HEK293T (cell line): ENCODE results near the gene FAM168A.

Source experiments
- CTCF ChIA-PET: fragments of 350-600 bp; formaldehyde crosslinking; extraction: SDS; loops from one replicate; lab custom pipeline; 2021; ENCODE audit warnings: antibody characterized with exemption, inconsistent platforms; lab: Yijun Ruan, JAX
- POLR2A ChIA-PET: fragments of 350-600 bp; formaldehyde crosslinking; extraction: SDS; loops from one replicate; lab custom pipeline; 2020; ENCODE audit warnings: antibody characterized with exemption, inconsistent platforms; lab: Yijun Ruan, JAX
- DNase-seq: peaks from one replicate; pipeline ENCODE4 v3.0.0; 2012; ENCODE audit warnings: mixed read lengths; ENCODE audit errors: extremely low spot score
- ARNT ChIP-seq: fragments of 450-650 bp; IDR thresholded peaks from 2 replicates; pipeline ENCODE4 v1.6.1; 2017; ENCODE audit warnings: mild to moderate bottlenecking
- BHLHE40 ChIP-seq: fragments of 450-650 bp; IDR thresholded peaks from 2 replicates; pipeline ENCODE4 v1.6.1; 2016; ENCODE audit warnings: mild to moderate bottlenecking, moderate library complexity, borderline replicate concordance
- CTBP1 ChIP-seq: fragments of 450-650 bp; IDR thresholded peaks from 2 replicates; pipeline ENCODE4 v1.6.1; 2016; ENCODE audit warnings: borderline replicate concordance
- ELF4 ChIP-seq: fragments of 450-650 bp; IDR thresholded peaks from 2 replicates; pipeline ENCODE4 v1.6.1; 2017; ENCODE audit warnings: antibody characterized with exemption
- FOXA1 ChIP-seq: fragments of 450-650 bp; IDR thresholded peaks from 2 replicates; pipeline ENCODE4 v1.6.1; 2016; ENCODE audit warnings: mild to moderate bottlenecking
- FOXK2 ChIP-seq: fragments of 450-650 bp; IDR thresholded peaks from 2 replicates; pipeline ENCODE4 v1.6.1; 2016; ENCODE audit warnings: mild to moderate bottlenecking
- FOXM1 ChIP-seq: fragments of 450-650 bp; IDR thresholded peaks from 2 replicates; pipeline ENCODE4 v1.6.1; 2017; ENCODE audit warnings: mild to moderate bottlenecking, borderline replicate concordance
- HDGF ChIP-seq: fragments of 450-650 bp; IDR thresholded peaks from 2 replicates; pipeline ENCODE4 v1.6.1; 2017; ENCODE audit warnings: antibody characterized with exemption, borderline replicate concordance
- L3MBTL2 ChIP-seq: fragments of 450-650 bp; conservative IDR thresholded peaks from 2 replicates; pipeline ENCODE4 v1.6.1; 2016; ENCODE audit warnings: mild to moderate bottlenecking
- LEF1 ChIP-seq: fragments of 450-650 bp; IDR thresholded peaks from 2 replicates; pipeline ENCODE4 v1.6.1; 2017; ENCODE audit warnings: mild to moderate bottlenecking, borderline replicate concordance
- NFRKB ChIP-seq: fragments of 450-650 bp; IDR thresholded peaks from 2 replicates; pipeline ENCODE4 v1.6.1; 2016; ENCODE audit warnings: mild to moderate bottlenecking, moderate library complexity
- SP1 ChIP-seq: fragments of 450-650 bp; IDR thresholded peaks from 2 replicates; pipeline ENCODE4 v1.6.1; 2017
- SUZ12 ChIP-seq: fragments of 450-650 bp; IDR thresholded peaks from 2 replicates; pipeline ENCODE4 v1.6.1; 2016; ENCODE audit warnings: mild to moderate bottlenecking
- TARDBP ChIP-seq: fragments of 450-650 bp; IDR thresholded peaks from 2 replicates; pipeline ENCODE4 v1.6.1; 2016
- ZNF384 ChIP-seq: fragments of 450-650 bp; IDR thresholded peaks from 2 replicates; pipeline ENCODE4 v1.6.1; 2016
- TF ChIP-seq, protein P1 (sequence below): fragments of 450-650 bp; IDR thresholded peaks from 2 replicates; pipeline ENCODE4 v1.6.1; 2016

The FAM168A gene

GRCh38 chr11:73391665-73392064 is 206.2 kb downstream of the FAM168A start:
- CTCF ChIA-PET: no interaction called here
- DNase-seq: no peak
- POLR2A ChIA-PET: no interaction called here
- TF ChIP-seq ELF4: no peak
- TF ChIP-seq SP1: no peak
- no peak for TF ChIP-seq SUZ12
- no peak for TF ChIP-seq NFRKB
- TF ChIP-seq ARNT: no peak
- TF ChIP-seq, protein P1, sequence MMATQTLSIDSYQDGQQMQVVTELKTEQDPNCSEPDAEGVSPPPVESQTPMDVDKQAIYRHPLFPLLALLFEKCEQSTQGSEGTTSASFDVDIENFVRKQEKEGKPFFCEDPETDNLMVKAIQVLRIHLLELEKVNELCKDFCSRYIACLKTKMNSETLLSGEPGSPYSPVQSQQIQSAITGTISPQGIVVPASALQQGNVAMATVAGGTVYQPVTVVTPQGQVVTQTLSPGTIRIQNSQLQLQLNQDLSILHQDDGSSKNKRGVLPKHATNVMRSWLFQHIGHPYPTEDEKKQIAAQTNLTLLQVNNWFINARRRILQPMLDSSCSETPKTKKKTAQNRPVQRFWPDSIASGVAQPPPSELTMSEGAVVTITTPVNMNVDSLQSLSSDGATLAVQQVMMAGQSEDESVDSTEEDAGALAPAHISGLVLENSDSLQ: no peak
- no peak for TF ChIP-seq LEF1
- TF ChIP-seq HDGF: no peak
- TF ChIP-seq FOXK2: no peak
- TF ChIP-seq CTBP1: no peak
- no peak for TF ChIP-seq BHLHE40
- TF ChIP-seq FOXM1: no peak
- TF ChIP-seq ZNF384: no peak
- TF ChIP-seq FOXA1: no peak
- TF ChIP-seq TARDBP: no peak

GRCh38 chr11:73390601-73391565 is 207.0 kb downstream of the FAM168A start:
- no peak for TF ChIP-seq BHLHE40
- TF ChIP-seq SUZ12: no peak
- TF ChIP-seq FOXM1: no peak
- TF ChIP-seq HDGF: no peak
- TF ChIP-seq SP1: no peak
- no peak for TF ChIP-seq TARDBP
- TF ChIP-seq CTBP1: no peak
- no peak for TF ChIP-seq FOXA1
- TF ChIP-seq LEF1: no peak
- TF ChIP-seq ARNT: no peak
- TF ChIP-seq L3MBTL2: no peak
- TF ChIP-seq, protein P1: no peak
- TF ChIP-seq ELF4: no peak
- TF ChIP-seq ZNF384: no peak
- no peak for TF ChIP-seq NFRKB
- CTCF ChIA-PET: interaction anchor here (1.4 kb wide), 1 partner anchor 40 kb away, joined by 7 read pairs; no protein-coding TSS in a partner anchor
- DNase-seq: no peak
- POLR2A ChIA-PET: no interaction called here

DNA sequence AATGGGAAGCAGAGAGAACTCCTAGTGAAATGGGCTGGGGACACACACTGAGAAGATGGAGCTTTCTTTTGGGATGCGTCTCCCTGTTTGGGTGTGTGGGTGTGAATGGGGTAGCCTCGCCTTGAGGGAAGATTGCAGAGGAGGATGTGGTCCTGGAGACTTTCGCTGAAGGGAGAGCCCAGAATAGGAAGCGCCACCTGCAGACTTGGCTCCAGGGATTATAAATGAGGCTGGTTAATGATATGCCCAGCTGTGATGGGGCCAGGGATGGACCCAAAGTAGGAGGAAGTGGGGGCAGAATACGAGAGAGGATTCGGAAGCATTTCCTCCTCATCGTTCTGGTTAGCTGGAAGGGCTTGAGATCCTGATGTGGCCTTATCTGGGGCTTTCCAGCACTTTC is 208.0 kb downstream of the FAM168A start:
- TF ChIP-seq TARDBP (no peak), ARNT (no peak)
- ChIA-PET CTCF (interaction anchor here (1.4 kb wide), 1 partner anchor 39 kb away, joined by 7 read pairs; no protein-coding TSS in a partner anchor), POLR2A (no interaction called here)
- no peak for DNase-seq

DNA sequence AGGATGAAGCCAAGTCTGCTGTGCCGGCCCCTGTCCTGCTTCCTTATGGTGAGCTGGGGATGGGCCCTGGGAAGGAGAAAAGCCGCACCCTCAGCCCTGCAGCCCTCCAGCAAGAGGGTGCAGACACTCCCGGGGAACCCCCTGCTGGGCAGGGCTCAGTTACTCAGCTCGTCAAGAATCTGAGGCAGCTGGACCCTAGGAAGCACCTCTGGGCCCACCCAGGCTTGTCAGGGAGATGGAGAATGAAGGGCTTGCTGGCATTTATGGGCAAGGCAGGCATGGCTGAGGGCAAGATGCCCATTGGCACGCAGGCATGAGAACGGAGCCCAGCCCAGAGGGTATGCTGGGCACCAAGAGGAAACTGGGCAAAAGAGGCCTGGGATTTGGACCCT is 208.8 kb downstream of the FAM168A start:
- CTCF ChIA-PET: interaction anchor here (1.4 kb wide), 1 partner anchor 38 kb away, joined by 7 read pairs; no protein-coding TSS in a partner anchor
- TF ChIP-seq TARDBP (no peak), L3MBTL2 (no peak), ZNF384 (no peak), BHLHE40 (no peak), FOXM1 (no peak), ELF4 (no peak), SUZ12 (no peak), NFRKB (no peak), FOXK2 (no peak), ARNT (no peak), HDGF (no peak), CTBP1 (no peak)
- TF ChIP-seq, protein P1: no peak
- POLR2A ChIA-PET: interaction anchor here (1.0 kb wide), 1 partner anchor 10 kb away, joined by 4 read pairs; no protein-coding TSS in a partner anchor
- no peak for DNase-seq

- no peak for DNase-seq
- no peak for TF ChIP-seq SUZ12
- TF ChIP-seq FOXK2: no peak
- no peak for TF ChIP-seq FOXM1
- no peak for TF ChIP-seq FOXA1
- TF ChIP-seq CTBP1: no peak
- TF ChIP-seq SP1: no peak
- no peak for TF ChIP-seq ARNT
- no peak for TF ChIP-seq LEF1
- no peak for TF ChIP-seq NFRKB
- TF ChIP-seq HDGF: no peak
- no peak for TF ChIP-seq BHLHE40
- no peak for TF ChIP-seq ELF4
- no peak for TF ChIP-seq L3MBTL2
- TF ChIP-seq, protein P1: no peak
- no peak for TF ChIP-seq TARDBP
- TF ChIP-seq ZNF384: no peak
- CTCF ChIA-PET: interaction anchor here (1.0 kb wide), 1 partner anchor 37 kb away, joined by 3 read pairs; no protein-coding TSS in a partner anchor
- POLR2A ChIA-PET: interaction anchor here (1.0 kb wide), 1 partner anchor 9 kb away, joined by 4 read pairs; no protein-coding TSS in a partner anchor
Observed at GRCh38 chr11:73388265-73389133, 209.4 kb downstream of the FAM168A start.
